Measurements from ENCODE around the gene NXPE3.

The NXPE3 gene

GRCh38 chr3:101824702-101825101 is 45.7 kb downstream of the NXPE3 start (continued):
- no peak for TF ChIP-seq KLF9 (tag by site-specific recombination; IDR thresholded peaks at IDR 0.05; ENCODE audit: low read depth)
- TF ChIP-seq ZFHX2 (tag by site-specific recombination; conservative IDR thresholded peaks at IDR 0.05) = no peak
- TF ChIP-seq ZNF692 (tag by site-specific recombination; IDR thresholded peaks at IDR 0.05) = no peak
- no peak for TF ChIP-seq ZNF48 (tag by site-specific recombination; IDR thresholded peaks at IDR 0.05)

- Histone ChIP-seq H3K9me3 (ENCODE audit: control insufficient read depth, insufficient read depth, low read depth, low read length) (no peaks in the 10 kb centered on the region), H3K36me3 (ENCODE audit: control insufficient read depth in 2 of 2, insufficient read depth in 1 of 2, low read length in 2 of 2) (peaks cover 0 to 11% of the 10 kb centered on the region in 2 experiments; a peak in 2 of 3 replicates), H3K27ac (ENCODE audit: extremely low read depth, low read depth, low read length) (no peak overlapping the region), H3K4me3 (ENCODE audit: low read depth, low read length) (no peak overlapping the region), H3K4me1 (ENCODE audit: control insufficient read depth, insufficient read depth, low read length) (no peaks in the 10 kb centered on the region)
- CTCF ChIA-PET = interaction anchor here (1.0 kb wide), 1 partner anchor 15 kb away, joined by 3 read pairs; no protein-coding TSS in a partner anchor
- POLR2A ChIA-PET = no interaction called here
- TF ChIP-seq ZNF37A (tag by site-specific recombination; IDR thresholded peaks at IDR 0.05) (no peak), ZNF521 (tag by site-specific recombination; IDR thresholded peaks at IDR 0.05) (no peak), ZNF23 (tag by site-specific recombination; IDR thresholded peaks at IDR 0.05; ENCODE audit: borderline replicate concordance) (no peak), ZNF19 (tag by site-specific recombination; IDR thresholded peaks at IDR 0.05; ENCODE audit: low read depth) (no peak), ZNF529 (tag by site-specific recombination; IDR thresholded peaks at IDR 0.05; ENCODE audit: insufficient replicate concordance) (no peak), ZNF580 (tag by site-specific recombination; IDR thresholded peaks at IDR 0.05) (no peak), ZNF561 (tag by site-specific recombination; IDR thresholded peaks at IDR 0.05; ENCODE audit: borderline replicate concordance) (no peak), PRDM10 (tag by site-specific recombination; IDR thresholded peaks at IDR 0.05) (no peak), ZNF324 (tag by site-specific recombination; IDR thresholded peaks at IDR 0.05) (no peak)
- TF ChIP-seq, protein P1, sequence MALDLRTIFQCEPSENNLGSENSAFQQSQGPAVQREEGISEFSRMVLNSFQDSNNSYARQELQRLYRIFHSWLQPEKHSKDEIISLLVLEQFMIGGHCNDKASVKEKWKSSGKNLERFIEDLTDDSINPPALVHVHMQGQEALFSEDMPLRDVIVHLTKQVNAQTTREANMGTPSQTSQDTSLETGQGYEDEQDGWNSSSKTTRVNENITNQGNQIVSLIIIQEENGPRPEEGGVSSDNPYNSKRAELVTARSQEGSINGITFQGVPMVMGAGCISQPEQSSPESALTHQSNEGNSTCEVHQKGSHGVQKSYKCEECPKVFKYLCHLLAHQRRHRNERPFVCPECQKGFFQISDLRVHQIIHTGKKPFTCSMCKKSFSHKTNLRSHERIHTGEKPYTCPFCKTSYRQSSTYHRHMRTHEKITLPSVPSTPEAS (tag by site-specific recombination; IDR thresholded peaks at IDR 0.05) = no peak
Observed at GRCh38 chr3:101825904-101826445, 47.0 kb downstream of the NXPE3 start.
